Brain microvascular endothelial cell (primary cell): ENCODE results near the gene MEG3.

Source experiments
- DNase-seq: peaks from one replicate; pipeline ENCODE4 v3.0.0-alpha.2; 2020
- H3K27ac ChIP-seq: fragments of 250-450 bp; sonication (Bioruptor Pico); 2 replicates; pipeline ENCODE4 v1.5.1; 2020; ENCODE audit warnings: mild to moderate bottlenecking, moderate library complexity
- H3K27me3 ChIP-seq: fragments of 250-450 bp; sonication (Bioruptor Pico); replicated peaks from 2 replicates; pipeline ENCODE4 v1.5.1; 2020; ENCODE audit warnings: mild to moderate bottlenecking
- H3K36me3 ChIP-seq: fragments of 250-450 bp; sonication (Bioruptor Pico); replicated peaks from 2 replicates; pipeline ENCODE4 v1.5.1; 2020; ENCODE audit warnings: mild to moderate bottlenecking
- H3K4me3 ChIP-seq: 2 replicates; pipeline ENCODE4 v1.5.1; 2011; ENCODE audit warnings: low read depth, mild to moderate bottlenecking, control low read depth, low read length, moderate library complexity
- in situ Hi-C: cut with HindIII; loops from 2 replicates; pipeline ENCODE4 v1.10.0; 2017; ENCODE audit warnings: low sequenced_read_pairs, low pct_ligation_motif_present
- TF ChIP-seq, protein P1 (sequence below): IDR thresholded peaks from 2 replicates; pipeline ENCODE4 v1.5.1; 2011; ENCODE audit warnings: low read depth, mild to moderate bottlenecking, moderate library complexity, low read length, control low read depth, inconsistent platforms; ENCODE audit errors: missing control alignments

MEG3 gene

DNA sequence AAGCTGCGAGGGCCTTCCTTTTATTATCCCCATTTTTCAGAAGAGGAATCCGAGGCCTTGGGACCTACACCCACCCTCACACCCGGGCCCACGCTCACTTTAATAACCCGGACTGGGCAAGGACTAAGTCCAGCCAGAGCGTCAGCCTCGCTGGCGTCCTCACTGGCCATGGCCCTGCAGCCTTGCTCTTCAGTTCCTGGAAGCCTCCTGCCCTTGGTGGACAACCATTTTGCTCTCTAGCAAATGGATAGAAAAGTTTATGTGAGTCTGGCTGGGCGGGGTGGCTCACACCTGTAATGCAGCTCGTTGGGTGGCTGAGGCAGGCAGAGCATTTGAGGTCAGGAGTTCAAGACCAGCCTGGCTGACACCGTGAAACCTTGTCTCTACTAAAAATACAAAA, 67.8 kb downstream of the MEG3 start:
- in situ Hi-C loops: no loop called here
- Histone ChIP-seq H3K27me3 (no peaks in the 10 kb centered on the region), H3K27ac (no peak overlapping the region), H3K4me3 (no peak overlapping the region), H3K36me3 (peaks cover 62% of the 10 kb centered on the region)
- DNase-seq: no peak
- TF ChIP-seq, protein P1, sequence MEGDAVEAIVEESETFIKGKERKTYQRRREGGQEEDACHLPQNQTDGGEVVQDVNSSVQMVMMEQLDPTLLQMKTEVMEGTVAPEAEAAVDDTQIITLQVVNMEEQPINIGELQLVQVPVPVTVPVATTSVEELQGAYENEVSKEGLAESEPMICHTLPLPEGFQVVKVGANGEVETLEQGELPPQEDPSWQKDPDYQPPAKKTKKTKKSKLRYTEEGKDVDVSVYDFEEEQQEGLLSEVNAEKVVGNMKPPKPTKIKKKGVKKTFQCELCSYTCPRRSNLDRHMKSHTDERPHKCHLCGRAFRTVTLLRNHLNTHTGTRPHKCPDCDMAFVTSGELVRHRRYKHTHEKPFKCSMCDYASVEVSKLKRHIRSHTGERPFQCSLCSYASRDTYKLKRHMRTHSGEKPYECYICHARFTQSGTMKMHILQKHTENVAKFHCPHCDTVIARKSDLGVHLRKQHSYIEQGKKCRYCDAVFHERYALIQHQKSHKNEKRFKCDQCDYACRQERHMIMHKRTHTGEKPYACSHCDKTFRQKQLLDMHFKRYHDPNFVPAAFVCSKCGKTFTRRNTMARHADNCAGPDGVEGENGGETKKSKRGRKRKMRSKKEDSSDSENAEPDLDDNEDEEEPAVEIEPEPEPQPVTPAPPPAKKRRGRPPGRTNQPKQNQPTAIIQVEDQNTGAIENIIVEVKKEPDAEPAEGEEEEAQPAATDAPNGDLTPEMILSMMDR: no peak

DNA sequence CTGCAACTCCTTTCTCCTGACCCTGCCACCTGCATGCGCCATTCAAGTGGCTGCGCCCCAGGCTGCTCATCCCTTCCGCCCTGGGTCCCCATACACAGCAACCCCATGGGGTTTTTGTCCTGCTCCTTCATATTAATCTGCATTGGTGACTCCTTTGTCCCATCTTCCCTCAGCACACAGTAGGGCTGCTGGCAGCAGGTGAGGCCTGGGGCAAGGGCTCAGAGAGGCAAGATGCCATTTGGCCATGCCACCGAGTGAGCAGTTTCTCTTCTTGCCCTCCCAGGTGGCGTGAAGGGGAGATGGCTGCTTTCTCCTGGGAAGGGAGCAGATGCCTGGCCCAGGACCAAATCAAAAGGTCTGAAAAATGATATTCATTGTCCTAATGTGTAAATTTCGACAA, 68.5 kb downstream of the MEG3 start:
- in situ Hi-C loops: no loop called here
- TF ChIP-seq, protein P1: no peak

DNA sequence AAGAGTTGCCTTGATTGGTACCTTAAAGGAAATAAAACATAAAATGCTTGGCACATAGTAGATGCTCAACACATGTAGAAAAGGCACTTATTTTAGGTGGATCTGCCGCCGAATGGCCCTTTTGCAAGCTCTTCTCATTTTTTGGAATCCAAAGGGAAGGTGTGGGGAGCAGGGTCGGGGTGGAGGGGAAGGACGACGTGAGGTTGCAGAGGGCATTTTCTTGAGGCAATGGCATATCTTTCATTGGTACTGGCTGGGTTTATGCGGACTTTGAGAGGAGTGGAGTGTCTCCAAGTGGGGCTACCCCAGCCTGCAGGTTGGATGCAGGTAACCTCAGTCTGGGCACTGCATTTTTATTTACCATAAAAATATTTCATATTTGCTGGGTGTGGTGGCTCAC, 69.5 kb downstream of the MEG3 start:
- no peaks in the 10 kb centered on the region for H3K27me3 ChIP-seq
- no peak overlapping the region for H3K27ac ChIP-seq
- DNase-seq: no peak
- peaks cover 66% of the 10 kb centered on the region for H3K36me3 ChIP-seq
- in situ Hi-C loops: no loop called here
- TF ChIP-seq, protein P1: no peak
- no peak overlapping the region for H3K4me3 ChIP-seq

More for the DNA sequence above, 68.5 kb downstream of the MEG3 start:
- Histone ChIP-seq H3K36me3 (peaks cover 62% of the 10 kb centered on the region), H3K27me3 (no peaks in the 10 kb centered on the region), H3K4me3 (no peak overlapping the region), H3K27ac (no peak overlapping the region)
- DNase-seq: no peak

DNA sequence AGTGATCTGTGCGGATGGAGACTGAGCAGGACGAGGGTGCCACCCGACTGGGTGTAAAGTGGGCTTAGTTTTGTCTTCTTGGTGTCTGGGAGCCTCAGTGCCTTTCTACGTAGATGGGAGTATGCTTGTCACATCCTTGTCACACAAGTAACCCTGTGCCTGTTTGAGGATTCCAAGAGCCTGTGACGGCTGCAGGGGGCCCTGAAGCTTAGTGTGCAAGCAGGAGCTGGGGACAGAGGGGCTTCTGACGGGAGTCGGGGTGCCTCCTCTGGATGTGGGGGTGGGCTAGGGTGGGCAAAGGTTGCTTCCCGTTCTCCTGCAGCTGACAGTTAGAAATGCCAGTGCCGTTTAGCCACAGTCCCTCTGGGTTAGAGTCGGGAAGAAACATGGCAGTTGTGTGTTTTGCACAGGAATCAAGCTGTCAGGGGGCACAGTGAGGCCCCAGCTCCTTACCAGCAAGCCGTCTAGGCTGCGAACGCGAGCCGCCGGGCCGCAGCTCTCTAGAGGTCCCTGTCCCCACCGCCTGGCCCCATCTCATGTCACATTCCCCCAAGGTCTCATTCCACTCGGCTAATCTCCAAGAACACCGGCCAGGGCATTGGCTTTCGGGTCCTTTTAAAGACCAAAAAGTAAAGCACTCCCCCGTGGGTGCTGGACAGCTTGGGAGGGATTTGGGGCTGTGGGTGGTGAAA, 70.6 kb downstream of the MEG3 start:
- Histone ChIP-seq H3K4me3 (no peak overlapping the region), H3K27me3 (no peaks in the 10 kb centered on the region), H3K27ac (no peak overlapping the region), H3K36me3 (peaks cover 65% of the 10 kb centered on the region)
- in situ Hi-C loops: no loop called here
- no peak for DNase-seq
- TF ChIP-seq, protein P1: no peak

DNA sequence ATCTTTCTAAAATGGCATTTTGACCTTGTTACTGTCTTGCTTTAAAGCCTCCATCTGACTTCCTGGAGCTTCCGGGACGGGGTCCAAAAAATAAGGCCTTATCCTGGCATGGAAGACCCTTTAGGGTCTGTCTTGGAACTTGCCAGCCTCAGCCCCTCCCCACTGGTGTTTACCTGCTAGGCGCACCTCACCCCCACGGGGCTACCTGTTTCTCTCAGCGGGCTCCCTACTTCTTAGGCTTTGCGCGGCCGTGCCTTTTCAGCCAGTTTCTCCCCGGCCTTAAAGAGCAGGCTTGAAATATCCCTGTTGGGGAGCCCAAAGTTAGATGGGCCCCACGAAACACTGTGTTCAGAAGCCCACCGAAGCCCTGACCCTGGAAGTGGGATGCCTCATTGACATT, 72.5 kb downstream of the MEG3 start:
- Histone ChIP-seq H3K27me3 (no peaks in the 10 kb centered on the region), H3K4me3 (no peak overlapping the region), H3K36me3 (peaks cover 66% of the 10 kb centered on the region), H3K27ac (no peak overlapping the region)
- DNase-seq: no peak
- in situ Hi-C loops: no loop called here
- TF ChIP-seq, protein P1: no peak
